Stimulated activated CD8-positive, alpha-beta memory T cell treated with anti-CD3 and anti-CD28 coated beads, Interleukin-7, amount 100 ng/mL, for 4 hours (primary cell): ENCODE data around the gene ERP27.

Source experiments
- DNase-seq, 2 donors: peaks; one replicate each; pipeline ENCODE4 v3.0.0-alpha.2; 2020; ENCODE audit warnings: low read depth in 2 of 2

Gene ERP27

DNA sequence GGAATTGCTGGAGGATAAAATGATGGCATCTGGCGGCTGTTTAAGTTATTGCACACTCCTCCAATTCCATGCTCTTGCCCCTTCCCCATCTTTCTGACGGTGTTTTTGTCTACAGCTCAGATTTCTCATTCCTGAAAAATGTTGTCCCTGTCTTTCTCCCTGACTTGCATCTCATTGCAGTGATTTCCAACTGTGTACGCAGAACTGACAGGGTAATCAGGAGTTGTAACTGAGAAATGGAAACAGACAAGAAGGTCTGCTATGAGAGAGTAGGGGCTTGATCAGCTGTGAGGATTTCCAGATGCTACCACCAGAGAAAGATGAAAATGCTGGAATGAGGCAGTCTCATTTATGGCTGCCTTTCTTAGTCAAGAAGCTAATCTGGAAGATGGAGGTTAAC, 1.3 kb downstream of the ERP27 start:
- DNase-seq = no peak

DNA sequence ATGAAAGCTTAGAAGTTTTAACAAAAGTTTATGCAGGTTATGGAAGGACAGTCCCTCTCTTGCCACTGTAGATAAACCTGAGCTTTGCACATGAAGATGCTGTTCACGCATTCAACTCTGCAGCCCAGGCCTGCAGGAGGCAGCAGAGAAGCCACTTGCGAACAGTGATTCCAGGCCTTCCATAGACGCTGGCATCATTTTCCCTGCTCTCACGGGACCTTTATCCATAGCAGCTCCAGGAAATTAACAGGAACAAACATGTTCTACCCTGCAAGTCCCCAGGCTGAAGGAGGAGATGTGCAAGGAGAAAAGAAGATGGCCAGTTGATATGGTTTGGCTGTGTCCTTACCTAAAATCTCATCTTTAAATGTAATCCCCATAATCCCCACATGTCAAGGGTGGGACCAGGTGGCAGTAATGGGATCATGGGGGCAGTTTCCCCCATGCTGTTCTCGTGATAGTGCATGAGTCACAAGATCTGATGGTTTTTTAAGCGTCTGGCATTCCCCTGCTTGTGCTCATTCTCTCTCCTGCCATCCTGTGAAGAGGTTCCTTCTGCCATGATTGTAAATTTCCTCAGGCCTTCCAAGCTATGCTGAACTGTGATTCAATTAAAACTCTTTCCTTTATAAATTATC, 2.0 kb downstream of the ERP27 start:
- DNase-seq = no peak

DNA sequence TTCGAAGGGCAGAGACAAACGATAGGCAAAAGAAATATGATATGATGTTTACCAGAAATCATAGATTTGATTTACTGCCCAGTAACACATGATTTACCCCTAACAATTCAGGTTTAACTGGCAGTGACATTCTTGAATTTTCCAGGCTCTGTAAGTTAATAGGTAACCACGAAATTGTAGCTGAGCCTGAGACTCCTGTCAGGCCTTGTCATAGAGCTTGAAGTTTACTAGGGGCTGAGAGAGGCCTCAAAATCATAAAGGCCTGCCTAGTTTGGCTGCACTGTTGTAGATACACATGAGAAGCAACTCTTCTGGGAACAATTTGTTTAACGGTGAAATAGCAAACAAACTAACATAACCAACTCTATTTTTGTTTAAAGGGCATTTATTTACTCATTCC, 3.3 kb downstream of the ERP27 start:
- no peak for DNase-seq

DNA sequence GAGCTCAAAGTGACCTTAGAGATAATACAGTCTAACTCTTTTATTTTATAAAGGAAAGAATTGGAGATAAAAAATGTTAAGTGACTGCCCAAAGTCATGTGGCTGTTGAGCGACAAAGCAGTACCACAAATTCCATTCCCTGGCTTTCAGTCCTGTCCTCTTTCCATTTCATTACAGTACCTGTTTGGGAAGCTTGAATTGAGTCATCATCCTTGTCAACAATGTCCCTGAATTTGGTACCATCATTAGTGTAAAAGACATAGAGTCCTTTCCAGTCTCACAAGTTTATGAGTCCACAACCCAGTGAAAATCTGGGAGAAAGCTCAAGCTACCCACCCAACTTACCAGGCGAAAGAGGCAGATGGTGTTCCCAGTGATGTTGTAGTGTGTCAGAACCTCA, 3.8 kb downstream of the ERP27 start:
- DNase-seq = no peak

DNA sequence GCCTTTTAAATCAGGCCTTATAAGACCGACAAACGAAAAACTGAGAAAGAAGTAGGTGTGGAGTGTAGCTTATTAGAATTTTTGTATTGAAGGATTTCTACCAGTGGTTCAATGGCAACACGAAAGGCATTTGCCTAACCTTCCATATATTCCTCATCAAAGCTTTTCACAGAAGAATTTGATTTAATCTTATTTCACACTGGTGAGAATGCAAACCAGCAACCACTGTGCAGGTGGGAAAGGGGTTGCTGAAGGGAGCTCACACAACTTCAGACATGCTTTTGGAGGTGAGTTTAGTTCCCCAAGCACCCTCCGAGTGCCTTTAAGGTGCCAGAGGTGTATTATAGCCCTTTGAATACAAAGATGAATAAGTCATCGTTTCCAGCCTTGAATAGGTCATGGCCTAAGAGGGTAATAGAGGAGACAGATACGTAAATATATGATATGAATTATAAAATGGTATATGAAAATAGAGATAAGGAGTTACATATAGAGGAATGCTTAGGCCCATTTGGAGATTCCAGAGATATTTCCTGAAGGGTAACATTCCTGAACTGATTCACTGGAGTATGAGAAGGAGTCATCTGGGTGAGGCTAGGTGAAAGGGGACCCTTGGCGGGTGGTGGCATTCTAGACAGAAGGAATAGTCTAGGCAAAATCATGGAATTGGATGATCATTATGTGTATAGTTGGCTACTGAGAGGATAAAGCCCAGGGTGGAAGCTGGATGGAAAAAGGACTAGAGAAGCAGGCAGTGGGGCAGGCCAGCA, 6.4 kb downstream of the ERP27 start:
- no peak for DNase-seq

DNA sequence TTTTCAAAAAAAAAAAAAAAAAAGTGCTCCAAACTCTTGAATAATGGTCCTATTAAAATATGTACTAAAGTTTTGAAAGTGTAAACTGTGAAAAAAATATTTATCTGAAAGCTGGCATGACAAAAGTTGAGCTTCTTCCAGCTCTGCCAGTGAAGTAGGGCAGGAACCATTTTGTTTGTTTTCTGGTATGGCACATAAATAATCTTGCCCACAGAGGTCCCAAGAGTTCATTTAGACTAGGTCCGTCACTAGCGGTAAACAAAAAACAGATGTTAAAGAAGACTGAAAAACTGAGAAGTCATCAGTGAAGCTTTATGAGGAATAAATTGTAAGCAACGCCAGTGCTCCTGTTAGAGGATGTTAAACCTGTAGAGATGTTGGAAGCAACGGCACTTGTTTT, 7.0 kb downstream of the ERP27 start:
- no peak for DNase-seq

DNA sequence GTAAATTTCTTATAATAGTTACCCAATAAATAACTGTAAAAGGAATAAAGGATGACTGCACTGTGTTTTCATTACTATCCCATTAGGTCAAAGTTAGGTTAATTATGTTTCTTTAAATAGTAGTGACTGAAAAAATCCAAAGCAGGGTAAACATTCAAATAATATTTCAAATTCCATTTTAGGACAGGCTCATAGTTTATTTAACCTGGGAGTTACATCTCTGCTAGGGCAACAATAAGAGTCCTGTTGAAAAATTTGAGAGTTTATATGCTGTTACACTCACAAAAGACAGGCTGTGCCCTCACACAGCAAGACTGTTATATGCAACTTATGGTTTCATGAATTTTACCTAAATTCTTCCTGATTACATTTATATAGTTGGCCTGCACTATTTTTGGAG, 8.0 kb downstream of the ERP27 start:
- DNase-seq = no peak

DNA sequence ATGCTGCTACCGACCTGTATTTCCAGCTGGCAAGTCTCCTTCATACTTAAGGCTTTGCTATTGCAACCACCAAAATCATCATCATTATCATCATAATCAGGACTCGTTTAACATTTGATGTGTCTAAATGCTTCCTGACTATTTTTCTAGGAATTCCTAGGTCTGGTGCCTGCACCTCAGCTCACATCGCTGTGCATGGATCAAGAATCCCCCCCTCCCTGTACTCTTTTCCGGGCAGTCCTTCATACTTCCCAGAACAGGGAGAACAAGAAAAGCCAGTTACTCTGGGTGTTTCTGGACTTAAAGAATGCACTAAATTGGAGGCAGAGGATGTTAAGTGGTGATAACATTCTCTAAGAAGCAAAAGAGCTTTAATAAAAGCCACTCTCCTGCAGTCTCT, 9.4 kb downstream of the ERP27 start:
- no peak for DNase-seq

DNA sequence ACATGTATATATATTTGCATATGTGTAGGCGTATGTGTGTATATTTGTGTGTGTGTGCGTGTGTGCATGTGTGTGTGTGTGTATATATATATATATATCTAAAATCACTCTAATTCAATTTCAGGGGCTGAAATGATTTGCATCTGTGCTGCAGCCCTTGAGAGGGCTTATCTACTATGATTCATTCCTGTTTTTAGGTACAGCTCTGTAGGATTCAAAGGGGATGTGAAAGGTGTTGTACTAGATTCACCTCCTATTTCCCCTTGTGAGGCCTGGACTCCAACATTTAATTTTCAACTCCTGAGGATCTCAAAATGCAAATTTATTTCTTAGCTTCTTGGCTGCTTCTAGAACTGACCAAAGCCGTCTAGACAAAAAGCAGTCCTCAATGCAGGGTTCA, 11.1 kb downstream of the ERP27 start:
- no peak for DNase-seq

DNA sequence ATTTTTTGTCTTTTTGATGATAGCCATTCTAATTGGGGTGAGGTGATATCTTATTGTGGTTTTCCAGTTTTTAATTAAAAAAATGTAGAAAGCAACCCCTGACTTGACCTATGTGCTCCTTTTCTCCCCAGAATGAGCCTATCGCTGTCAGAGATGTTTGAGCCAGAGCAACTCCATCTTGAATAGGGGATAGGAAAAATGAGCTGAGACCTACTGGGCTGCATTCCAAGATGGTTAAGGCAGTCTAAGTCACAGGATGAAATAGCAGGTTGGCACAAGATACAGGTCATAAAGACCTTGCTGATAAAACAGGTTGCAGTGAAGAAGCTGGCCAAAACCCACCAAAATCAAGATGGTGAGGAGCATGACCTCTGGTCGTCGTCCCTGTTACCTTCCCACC, 13.8 kb downstream of the ERP27 start:
- DNase-seq = no peak

DNA sequence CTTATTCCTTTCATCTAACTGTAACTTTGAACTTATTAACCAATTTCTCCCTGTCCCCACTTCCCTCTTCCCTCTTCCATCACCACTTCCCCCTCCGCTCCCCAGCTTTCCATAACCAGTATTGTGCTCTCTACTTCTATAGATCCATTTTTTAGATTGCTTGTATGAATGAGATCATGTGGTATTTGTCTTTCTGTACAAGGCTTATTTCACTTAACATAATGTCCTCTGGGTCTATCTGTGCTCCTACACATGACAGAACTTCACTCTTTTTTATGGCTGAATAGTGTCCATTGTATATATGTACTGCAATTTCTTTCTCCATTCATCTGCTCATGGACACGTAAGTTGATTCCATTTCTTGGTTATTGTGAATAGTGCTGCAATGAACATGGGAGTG, 14.4 kb downstream of the ERP27 start:
- DNase-seq = no peak

DNA sequence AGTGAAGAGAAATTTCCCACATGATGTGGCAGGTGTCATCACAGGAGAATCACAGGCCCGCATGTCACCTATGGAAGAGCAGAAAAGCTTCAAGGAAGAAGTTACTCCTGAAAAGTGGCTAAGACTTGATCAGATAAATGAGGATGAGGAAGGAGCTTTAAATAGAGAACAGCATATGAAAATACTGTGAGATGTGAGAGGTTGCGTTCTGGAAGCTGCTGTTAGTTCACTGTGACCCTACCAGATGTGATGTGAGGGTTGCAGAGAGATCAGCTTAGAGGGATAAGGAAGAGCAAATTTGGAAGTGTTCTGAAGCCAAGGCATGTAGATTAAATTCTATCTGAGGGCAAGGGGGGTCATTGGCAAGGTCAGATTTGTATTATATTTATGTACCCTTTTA, 17.1 kb downstream of the ERP27 start:
- no peak for DNase-seq

DNA sequence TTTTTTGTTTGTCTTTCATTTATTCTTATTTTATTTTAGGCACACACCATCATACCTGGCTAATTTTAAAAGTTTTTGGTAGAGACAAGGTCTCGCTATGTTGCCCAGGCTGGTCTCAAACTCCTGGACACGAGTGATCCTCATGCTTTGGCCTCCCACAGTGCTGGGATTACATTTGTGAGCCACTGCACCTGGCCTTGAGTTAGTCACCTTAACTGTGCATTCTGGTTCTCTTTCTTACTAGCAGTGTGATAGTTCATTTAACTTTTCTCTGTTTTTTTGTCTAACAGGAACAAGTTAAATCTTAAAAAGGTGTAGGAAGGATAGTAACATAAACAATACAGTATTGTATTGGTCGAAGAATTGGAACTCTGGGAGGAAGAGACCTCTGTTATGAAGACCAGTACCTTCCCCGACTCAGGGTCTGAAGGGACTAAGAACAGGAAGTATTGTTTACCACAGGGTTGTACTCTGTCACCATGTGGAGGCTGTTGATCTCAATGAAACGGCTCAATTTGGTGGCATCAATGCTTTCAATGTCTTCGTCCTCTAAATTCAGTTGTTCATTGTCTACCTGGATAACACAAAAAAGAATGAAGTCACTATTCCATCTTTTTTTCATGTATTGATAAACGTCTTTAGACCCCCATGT, 17.7 kb downstream of the ERP27 start:
- no peak for DNase-seq

DNA sequence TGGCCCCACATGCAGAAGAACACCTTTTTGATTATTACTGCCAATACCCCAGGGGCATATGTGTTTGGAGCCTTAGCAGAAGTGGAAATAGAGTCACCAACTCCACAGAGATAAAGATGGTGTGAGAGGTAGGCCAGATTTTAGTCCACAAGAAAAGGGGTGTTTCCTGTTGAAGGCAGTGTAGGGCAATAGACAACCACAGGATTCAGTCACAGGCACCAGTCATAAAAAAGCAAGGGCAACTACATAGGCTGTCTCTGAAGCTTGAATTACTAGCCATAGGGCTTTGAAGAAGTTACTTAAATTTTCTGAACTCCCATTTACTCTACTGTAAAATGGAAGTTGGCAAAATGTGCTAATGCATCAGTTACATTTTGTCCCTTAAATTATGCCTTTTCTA, 18.9 kb downstream of the ERP27 start:
- DNase-seq = no peak

DNA sequence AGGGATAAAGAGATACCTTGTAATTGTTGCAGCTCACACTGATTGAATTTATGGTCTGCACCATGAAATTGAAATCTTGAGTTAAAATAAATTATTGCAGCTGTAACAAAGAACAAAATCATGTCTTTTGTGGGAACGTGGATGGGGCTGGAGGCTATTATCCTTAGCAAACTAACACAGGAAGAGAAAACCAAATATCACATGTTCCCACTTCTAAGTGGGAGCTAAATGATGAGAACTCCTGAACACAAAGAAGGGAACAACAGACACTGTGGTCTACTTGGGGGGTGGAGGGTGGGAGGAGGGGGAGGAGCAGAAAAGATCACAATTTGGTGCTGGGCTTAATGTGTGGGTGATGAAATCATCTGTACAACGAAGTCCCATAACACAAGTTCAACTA, 22.6 kb downstream of the ERP27 start:
- DNase-seq = no peak

DNA sequence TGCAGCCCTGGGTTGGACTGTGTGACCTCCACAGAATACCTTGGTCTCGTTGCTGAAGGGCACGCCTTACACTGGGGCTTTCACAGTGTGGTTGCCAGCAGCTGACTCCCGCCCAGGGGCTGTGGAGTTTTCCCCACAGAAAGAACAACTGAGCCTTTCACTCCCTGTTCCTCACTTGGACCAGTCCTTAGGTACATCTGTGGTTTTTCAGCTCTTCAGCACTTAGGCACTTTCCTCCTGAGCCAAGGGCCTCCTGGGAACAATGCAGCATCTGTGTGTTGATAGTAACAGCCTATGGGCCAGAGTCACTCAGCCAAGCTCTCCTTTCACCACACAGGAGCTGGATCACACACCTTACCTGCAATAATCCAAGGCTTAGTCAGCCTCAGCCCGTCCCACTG, 25.0 kb downstream of the ERP27 start:
- no peak for DNase-seq

DNA sequence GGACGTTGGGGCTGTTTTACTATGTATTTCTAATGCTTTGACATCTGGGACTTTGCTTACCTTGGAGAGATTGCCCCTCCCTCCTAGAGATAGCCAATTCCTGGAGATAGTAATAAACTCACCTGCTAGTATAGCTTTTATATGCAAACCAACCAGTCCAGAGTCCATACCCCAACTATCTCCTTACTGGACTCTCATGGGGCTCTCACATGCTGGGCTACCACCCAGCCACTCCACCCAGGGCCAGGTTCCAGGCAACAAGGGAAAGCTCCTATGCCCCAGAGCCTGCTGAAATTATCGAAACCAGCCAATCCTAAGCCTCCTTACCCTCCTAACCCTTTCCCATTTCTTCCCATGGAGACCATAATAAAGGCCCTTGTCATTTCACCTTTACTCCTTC, 27.2 kb downstream of the ERP27 start:
- DNase-seq = no peak

DNA sequence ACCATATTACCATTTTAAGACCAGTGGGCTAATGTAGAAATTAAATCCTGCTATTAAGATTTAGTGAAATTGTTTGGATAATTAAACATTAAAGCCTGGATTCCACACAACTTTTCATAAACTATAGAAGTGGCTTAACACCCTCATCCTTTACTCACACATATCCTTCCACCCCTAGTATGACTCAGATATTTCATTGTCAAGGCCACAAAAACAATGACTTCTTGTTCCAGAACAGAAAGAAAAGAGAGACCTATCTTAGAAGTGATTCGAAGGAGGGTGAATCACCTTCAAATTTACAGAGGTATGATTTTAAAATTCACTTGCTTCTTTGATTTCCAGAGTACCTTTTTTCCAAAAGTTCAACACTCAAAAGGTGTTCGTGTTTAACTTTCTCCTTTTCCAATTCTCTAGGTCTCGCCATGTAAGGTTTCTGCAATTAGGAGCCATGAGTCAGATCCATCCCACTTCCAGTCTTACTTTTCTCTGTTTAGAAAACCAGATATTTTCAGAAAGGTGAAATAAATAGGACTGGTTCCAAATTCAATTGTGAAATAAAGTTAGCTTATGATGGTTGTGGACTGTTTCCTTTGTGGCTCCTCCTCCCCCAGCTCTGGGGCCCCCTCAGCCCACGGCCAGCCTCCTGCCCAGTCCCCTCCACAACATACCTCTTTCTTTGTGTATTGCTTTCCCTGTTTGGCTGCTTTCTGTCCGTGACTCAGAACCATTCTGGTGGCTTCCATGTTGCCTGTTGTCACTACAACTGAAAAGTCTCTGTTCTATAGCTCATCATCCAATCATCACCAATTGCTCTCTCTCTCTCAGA, 28.0 kb downstream of the ERP27 start:
- no peak for DNase-seq

DNA sequence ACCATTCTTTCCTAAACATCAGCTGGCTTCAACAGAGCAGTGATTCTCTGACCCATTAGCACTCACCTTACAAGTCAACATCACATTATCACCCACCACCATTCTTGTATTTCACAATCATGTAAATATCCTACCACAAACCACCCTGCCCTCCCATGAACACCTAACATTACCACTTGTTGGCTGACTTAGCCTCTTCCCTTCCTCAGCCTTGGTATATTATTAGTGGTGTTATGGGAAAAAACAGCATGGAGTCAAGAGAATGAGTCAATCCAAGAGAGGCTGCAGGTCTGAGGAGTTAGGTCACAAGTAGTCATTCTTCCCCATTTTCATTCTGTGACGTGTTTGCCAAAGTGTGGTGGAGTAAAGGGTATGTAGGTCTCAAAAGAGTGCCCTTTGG, 30.4 kb downstream of the ERP27 start:
- DNase-seq = no peak

DNA sequence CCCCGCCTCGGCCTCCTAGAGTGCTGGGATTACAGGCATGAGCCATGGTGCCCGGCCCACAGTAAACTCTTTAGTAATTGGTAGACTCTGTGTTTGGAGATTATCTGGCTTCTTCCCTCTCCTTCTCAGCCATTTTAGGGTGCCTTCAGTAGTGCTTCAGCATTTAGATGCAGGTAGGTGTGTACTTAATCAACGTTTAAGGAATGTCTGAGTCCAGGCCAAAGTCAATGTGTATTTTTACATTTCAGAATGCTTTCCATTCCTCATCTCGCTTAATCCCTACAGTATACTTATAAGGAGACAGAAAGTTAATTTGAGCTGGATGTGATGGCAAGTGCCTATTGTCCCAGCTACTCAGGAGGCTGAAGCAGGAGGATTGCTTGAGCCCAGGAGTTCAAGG, 32.2 kb downstream of the ERP27 start:
- no peak for DNase-seq

DNA sequence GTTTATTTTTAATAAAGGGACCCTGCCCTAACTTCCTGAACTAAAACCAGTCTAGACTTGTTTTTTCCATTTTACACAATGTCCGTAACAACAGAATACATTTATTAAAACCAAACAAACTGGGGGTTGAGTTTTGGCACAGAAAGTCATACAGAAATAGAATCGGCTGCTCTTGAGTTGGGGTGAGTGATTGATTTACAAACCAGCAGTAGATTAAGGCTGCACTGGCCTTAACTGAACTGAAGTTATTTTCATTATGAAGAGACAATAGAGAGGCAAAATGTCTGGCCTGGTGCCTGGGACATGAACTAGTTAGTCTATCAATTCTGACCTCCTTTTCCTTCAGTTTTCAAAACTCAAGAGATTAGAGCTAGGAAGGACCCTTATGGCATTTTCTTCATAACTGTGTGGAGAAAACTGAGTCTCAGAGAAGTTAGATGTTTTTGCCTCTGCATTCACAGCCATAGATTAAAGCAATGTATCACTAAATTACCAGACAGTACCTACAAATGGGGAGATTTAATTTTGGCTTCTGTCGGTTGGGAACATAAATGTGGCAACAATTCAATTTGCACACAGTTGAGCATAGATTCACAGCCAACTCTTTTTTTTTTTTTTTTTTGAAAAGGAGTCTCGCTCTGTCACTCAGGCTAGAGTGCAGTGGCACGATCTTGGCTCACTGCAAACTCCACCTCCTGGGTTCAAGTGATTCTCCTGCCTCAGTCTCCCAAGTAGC, 32.9 kb downstream of the ERP27 start:
- no peak for DNase-seq

DNA sequence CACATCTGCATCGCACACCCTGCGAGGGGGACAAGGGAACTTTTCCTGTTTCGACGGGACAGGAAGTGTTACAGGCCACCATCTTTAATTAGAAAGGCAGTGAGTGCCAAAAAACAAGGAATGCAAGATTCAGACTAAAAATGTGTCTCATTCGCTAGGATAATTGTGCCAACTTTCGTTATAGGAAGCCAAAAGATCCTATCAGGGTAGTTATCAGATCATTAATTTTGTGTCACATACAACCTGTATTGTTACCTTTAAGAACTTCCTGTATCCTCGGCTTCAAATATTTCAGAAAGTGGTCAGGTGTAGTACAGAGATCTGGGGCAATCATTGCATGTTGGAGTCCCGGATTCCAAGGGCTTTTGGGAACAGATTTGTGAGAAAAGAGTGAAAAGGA, 33.5 kb downstream of the ERP27 start:
- no peak for DNase-seq
